GM12892 (cell line): ENCODE measurements around the gene DOCK1.

Experiments used
- POLR2A ChIP-seq: IDR thresholded peaks from 2 replicates; pipeline ENCODE4 v1.6.1; 2011; ENCODE audit warnings: low read depth, low read length, control low read depth
- POLR2AphosphoS5 ChIP-seq: IDR thresholded peaks from 2 replicates; pipeline ENCODE4 v1.6.1; 2011; ENCODE audit warnings: low read depth, low read length, control low read depth
- TAF1 ChIP-seq: IDR thresholded peaks from 2 replicates; pipeline ENCODE4 v1.6.1; 2011; ENCODE audit warnings: low read depth, mild to moderate bottlenecking, control low read depth, low read length, borderline replicate concordance

GRCh38 chr10:127118034-127118433 lies 212.8 kb downstream of the DOCK1 start:
- TF ChIP-seq POLR2A (no peak), POLR2AphosphoS5 (no peak), TAF1 (no peak)
